ENCODE data around the gene SPP1. TPM values are rescaled to one million over a fixed set of nuclear protein-coding genes. Genes with fewer than 3 reads are reported as not detected.
"Not testable (repeated sequence)": the region's sequence is repeated elsewhere in the genome, so short reads cannot be mapped to it uniquely, and the experiment has no call there.

Gene SPP1
- total and polyA plus RNA-seq, 5 experiments from 2014 or later, result 6.7 to 8.7 TPM; not detected in 3

DNA sequence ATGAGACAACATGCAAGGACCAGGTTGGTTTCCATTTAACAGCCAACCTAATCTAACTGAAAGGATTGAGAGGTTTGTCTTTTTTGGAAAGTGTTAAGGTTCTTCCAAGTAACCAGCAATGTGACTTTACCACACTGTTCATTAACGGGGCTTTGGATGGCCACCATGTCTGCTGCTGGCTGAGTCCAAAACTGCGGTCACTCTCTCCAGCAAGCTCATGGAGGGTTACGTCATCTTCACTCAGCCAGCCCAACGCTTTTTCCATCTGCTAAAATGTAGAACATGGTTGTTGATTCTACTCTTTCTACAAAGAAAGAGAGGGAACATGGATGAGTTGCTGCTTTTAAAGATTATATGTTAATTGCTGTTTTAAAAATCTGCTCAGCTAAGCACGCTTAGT, 43.0 kb downstream of the SPP1 start:
- Mint-ChIP-seq H3K27ac (no peak overlapping the region), H3K27me3 (no peaks in the 10 kb centered on the region), H3K4me1 (peaks cover 0 to 6% (median 4%) of the 10 kb centered on the region in 4 donors), H3K4me3 (no peak overlapping the region), H3K9me3 (no peaks in the 10 kb centered on the region), H3K36me3 (peaks cover 0 to 15% (median 3%) of the 10 kb centered on the region in 3 donors)
- DNase-seq (no peak), ATAC-seq (no peak)
- POLR2A ChIA-PET, result no interaction called here

DNA sequence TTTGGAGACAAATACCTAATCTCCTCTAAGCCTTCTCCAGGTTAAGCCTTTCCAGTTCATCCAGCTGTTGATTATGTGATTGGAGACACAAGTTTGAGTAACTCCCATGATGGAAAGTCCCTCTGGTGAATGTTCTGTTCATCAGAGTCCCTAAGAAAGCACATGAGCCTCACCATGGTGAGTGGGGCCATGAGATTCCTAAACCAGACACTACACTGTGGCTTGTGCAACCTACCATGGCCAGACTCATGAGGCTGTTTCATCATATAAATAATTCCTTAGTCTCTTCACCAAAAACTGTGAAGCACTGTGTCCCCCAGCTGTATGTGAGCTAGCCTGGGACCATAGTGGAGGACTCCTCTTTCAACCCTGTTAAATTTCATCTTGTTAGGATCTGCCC, 46.3 kb downstream of the SPP1 start:
- no peak for ATAC-seq
- H3K4me1 Mint-ChIP-seq, result no peaks in the 10 kb centered on the region
- H3K27me3 Mint-ChIP-seq, result no peaks in the 10 kb centered on the region
- no peak for DNase-seq
- POLR2A ChIA-PET, result no interaction called here
- H3K27ac Mint-ChIP-seq, result no peak overlapping the region
- no peak overlapping the region for H3K4me3 Mint-ChIP-seq
- H3K36me3 Mint-ChIP-seq, result peaks cover 11 to 19% (median 16%) of the 10 kb centered on the region in 3 donors
- peaks cover 7 to 19% (median 10%) of the 10 kb centered on the region in 9 donors for H3K9me3 Mint-ChIP-seq

DNA sequence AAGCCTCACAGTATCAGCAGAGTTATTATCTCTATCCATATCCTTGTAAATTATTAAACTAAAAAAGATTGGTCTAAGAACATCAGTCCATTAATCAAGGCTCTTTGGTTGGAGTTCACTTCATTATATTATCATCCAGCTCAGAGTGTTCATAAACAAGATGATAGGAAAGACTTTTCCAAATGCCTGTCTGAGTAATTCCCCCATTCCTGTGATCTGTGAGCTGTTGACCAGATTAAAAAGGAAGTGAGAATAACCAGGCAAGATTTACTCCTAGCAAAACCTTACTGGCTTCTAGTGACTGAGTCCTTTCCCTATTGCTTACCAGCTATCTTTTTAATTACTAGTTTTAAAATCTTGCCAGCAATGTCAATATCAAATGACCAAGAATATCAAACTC, 46.8 kb downstream of the SPP1 start:
- Mint-ChIP-seq H3K27me3 (no peaks in the 10 kb centered on the region), H3K4me3 (no peak overlapping the region), H3K36me3 (peaks cover 11 to 19% (median 16%) of the 10 kb centered on the region in 3 donors), H3K4me1 (no peaks in the 10 kb centered on the region), H3K27ac (no peak overlapping the region), H3K9me3 (peaks cover 7 to 19% (median 10%) of the 10 kb centered on the region in 9 donors)
- DNase-seq (no peak), ATAC-seq (no peak)
- POLR2A ChIA-PET, result no interaction called here

DNA sequence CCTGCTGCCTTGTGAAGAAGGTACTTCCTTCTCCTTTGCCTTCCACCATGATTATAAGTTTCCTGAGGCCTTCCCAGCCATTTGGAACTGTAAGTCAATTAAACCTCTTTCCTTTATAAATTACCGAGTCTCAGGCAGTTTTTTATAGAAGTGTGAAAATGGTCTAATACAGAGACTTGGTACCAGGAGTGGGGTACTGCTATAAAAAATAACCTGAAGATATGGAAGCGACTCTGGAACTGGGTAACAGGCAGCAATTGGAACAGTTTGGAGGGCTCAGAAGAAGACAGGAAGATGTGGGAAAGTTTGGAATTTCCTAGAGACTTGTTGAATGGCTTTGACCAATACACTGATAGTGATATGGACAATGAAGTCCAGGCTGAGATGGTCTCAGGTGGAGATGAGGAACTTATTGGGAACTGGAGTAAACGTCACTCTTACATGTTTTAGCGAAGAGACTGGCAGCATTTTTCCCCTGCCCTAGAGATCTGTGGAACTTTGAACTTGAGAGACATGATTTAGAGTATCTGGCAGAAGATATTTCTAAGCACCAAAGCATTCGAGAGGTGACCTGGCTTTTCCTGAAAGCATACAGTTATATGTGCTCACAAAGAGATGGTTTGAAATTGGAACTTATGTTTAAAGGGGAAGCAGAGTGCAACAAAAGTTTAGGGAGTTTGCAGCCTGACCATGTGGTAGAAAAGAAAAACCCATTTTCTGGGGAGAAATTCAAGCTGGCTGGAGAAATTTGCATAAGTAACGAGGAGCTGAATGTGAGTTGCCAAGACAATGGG, 50.6 kb downstream of the SPP1 start:
- Mint-ChIP-seq H3K36me3 (peaks cover 11 to 17% (median 13%) of the 10 kb centered on the region in 3 donors), H3K27ac (peak overlapping the region in 1 of 10 donors; percentile 38)
- POLR2A ChIA-PET, result interaction anchor here (0.6 kb wide), 1 partner anchor 18 kb away, joined by 3 read pairs; no protein-coding TSS in a partner anchor

DNA sequence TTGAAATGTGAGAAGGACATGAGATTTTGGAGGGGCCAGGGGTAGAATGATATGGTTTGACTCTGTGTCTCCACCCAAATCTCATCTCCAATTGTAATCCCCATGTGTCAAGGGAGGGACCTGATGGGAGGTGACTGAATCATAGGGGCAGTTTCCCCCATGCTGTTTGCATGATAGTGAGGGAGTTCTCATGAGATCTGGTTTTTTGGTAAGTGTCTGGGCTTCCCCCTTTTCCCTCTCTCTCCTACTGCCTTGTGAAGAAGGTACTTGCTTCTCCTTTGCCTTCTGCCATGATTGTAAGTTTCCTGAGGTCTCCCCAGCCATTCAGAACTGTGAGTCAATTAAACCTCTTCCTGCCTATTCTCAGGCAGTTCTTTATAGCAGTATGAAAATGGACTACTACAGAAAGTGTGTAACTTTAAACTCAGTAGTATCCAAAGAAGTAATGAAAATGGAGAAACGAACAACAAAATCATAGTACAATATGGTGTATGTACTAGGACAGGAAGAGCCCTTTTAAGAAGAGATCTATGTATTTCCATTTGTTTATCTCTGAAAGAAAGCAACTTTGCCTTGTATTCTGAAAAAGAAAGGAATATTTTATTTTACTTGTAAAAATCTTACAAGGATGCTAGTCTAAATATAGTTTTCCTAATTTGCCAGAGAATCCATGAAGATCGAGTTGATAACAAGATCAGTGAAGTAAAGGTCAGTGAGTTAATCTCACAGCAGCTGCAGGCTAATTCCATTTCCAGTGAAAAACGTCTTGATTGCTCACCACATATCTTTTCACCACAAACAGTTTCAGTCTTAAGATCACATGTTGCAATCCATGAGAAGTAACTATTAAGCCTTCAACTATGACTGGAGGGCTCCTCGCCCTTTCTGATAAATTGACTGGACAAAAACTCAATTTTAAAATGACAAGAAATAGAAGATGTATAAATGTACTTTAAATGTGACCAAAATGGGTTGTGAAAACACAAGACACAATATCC, 52.4 kb downstream of the SPP1 start:
- ATAC-seq (no peak), DNase-seq (no peak)
- POLR2A ChIA-PET, result no interaction called here
- Mint-ChIP-seq H3K9me3 (peaks cover 8 to 19% (median 10%) of the 10 kb centered on the region in 9 donors), H3K36me3 (peaks cover 6 to 17% (median 11%) of the 10 kb centered on the region in 3 donors), H3K27me3 (no peaks in the 10 kb centered on the region), H3K4me3 (no peak overlapping the region), H3K4me1 (peaks cover 0 to 6% (median 0%) of the 10 kb centered on the region in 4 donors), H3K27ac (no peak overlapping the region)

More for the DNA sequence above, 50.6 kb downstream of the SPP1 start:
- DNase-seq, ATAC-seq, H3K27me3 Mint-ChIP-seq, H3K4me3 Mint-ChIP-seq, H3K4me1 Mint-ChIP-seq: not testable (repeated sequence)
- peaks cover 8 to 19% (median 10%) of the 10 kb centered on the region in 9 donors for H3K9me3 Mint-ChIP-seq

DNA sequence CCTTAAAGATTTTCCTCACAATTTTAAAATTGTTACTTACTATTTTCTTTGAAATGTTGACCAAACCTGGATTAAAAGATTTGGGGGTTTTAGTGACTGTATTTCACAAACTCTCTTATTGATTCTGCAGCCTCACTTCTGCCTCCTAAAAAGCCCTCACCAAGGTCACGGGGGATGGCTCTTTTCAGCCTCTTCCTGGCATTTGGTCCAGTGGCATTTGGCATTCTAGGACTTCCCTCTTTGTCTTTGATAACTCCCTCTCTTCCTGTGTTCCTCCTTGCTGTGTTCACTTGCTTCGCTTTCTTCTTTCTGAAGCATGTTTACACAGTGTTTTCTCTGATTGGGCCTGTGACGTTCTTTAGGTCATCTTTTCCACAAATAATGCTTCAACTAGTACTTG, 53.4 kb downstream of the SPP1 start:
- POLR2A ChIA-PET, result no interaction called here

DNA sequence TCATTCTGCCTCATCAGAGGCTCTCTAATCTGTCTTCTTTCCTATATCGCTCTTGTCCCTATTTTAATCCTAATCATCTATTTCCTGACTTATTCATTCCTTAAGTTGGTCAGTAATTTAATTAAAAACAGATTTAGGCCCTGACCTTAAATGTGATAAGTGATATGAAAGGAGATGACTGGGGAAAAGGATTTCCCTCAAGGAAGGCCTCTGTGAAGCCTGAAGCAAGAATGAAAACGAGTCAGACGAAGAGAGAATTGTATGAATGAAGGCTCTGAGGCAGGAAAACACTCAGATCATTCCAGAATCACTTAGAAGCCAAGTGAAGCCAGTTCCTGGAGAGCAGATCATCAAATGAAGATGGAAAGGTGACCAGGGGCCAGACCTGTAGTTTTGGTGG, 54.0 kb downstream of the SPP1 start:
- Mint-ChIP-seq H3K9me3 (peaks cover 8 to 18% (median 10%) of the 10 kb centered on the region in 9 donors), H3K27ac (peak overlapping the region in 4 of 10 donors; percentile 3 to 70 (median 12)), H3K27me3 (no peaks in the 10 kb centered on the region), H3K36me3 (peaks cover 6 to 13% (median 11%) of the 10 kb centered on the region in 3 donors), H3K4me3 (no peak overlapping the region), H3K4me1 (peaks cover 0 to 6% (median 0%) of the 10 kb centered on the region in 4 donors)
- DNase-seq (no peak), ATAC-seq (no peak)
- POLR2A ChIA-PET, result no interaction called here

More for the DNA sequence above, 53.4 kb downstream of the SPP1 start:
- no peak overlapping the region for H3K4me3 Mint-ChIP-seq
- H3K27ac Mint-ChIP-seq, result peak overlapping the region in 5 of 10 donors; percentile 3 to 70 (median 8)
- ATAC-seq (no peak), DNase-seq (no peak)
- peaks cover 6 to 13% (median 11%) of the 10 kb centered on the region in 3 donors for H3K36me3 Mint-ChIP-seq
- H3K4me1 Mint-ChIP-seq, result peaks cover 0 to 6% (median 0%) of the 10 kb centered on the region in 4 donors
- no peaks in the 10 kb centered on the region for H3K27me3 Mint-ChIP-seq
- peaks cover 8 to 19% (median 10%) of the 10 kb centered on the region in 9 donors for H3K9me3 Mint-ChIP-seq

DNA sequence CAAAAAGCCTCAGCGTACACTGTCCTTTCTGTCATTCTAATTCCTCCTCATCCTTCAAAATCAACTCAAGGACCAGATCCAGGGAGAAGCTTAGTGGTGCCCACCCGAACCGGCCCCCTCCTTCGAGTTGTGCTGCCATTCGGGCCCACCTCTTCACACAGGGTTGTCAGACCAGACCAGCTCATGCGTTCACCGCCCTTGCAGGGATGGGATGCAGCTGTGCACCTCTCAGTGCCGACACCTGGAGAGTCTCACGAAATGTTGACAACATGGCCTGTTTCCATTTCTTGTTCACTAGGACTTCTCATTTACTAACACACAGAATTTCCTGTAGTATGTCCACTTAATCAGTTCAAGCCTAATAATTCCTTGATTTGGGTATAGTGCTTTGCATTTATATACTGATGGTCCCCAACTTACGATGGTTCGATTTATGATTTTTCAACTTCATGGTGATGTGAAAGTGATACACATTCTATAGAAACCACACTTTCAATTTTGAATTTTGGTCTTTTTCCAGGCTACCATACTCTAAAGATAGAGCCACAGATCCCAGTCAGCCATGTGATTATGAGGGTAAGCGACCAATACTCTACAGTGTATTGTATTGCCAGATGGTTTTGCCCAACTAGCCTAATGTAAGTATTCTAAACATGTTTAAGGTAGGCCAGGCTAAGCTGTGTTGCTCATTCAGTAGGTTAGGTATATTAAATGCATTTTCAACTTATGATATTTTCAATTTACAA, 55.2 kb downstream of the SPP1 start:
- Mint-ChIP-seq H3K36me3 (peaks cover 6 to 12% (median 8%) of the 10 kb centered on the region in 3 donors), H3K9me3 (peaks cover 7 to 8% (median 7%) of the 10 kb centered on the region in 9 donors), H3K4me1 (peaks cover 0 to 6% (median 0%) of the 10 kb centered on the region in 4 donors), H3K4me3 (no peak overlapping the region), H3K27ac (peak overlapping the region in 1 of 10 donors; percentile 21), H3K27me3 (no peaks in the 10 kb centered on the region)
- DNase-seq (no peak), ATAC-seq (no peak)
- POLR2A ChIA-PET, result no interaction called here

Other genes starting within 250 kb of the SPP1 start
- gene IBSP, start 176.2 kb upstream of the SPP1 start, total RNA-seq, result not detected
- gene IBSP, start 176.2 kb upstream of the SPP1 start, polyA plus RNA-seq, result not detected
- not detected for gene MEPE, start 142.7 kb upstream of the SPP1 start, total RNA-seq
- not detected for gene MEPE, start 142.7 kb upstream of the SPP1 start, polyA plus RNA-seq
- gene PKD2, start 31.9 kb downstream of the SPP1 start, total RNA-seq, result 1 to 10 TPM; 8.6 to 9.6 TPM
- 1 to 10 TPM; 1.4 to 5.8 (median 2.2) TPM for gene PKD2, start 31.9 kb downstream of the SPP1 start, polyA plus RNA-seq
- gene ABCG2, start 182.9 kb downstream of the SPP1 start, total RNA-seq, result under 1 TPM; 0.33 to 0.73 TPM
- under 1 TPM in 2 of 3 donors, not detected in 1; 0.15 to 0.24 TPM for gene ABCG2, start 182.9 kb downstream of the SPP1 start, polyA plus RNA-seq

Measured in naive thymus-derived CD8-positive, alpha-beta T cell (primary cell).